Neural progenitor cell (in vitro differentiated cells): ENCODE data around the gene WDR88. TPM values are rescaled to one million over a fixed set of nuclear protein-coding genes. Genes with fewer than 3 reads are reported as not detected.

Experiments used
- DNase-seq: peaks from one replicate; pipeline ENCODE4 v3.0.0-alpha.2; 2016; ENCODE audit warnings: low spot score
- H2AFZ ChIP-seq: fragments of 200-600 bp; sonication (generic); replicated peaks from 2 replicates; pipeline ENCODE4 v1.6.1; 2016; ENCODE audit warnings: antibody characterized with exemption
- H3F3A ChIP-seq: fragments of 200-600 bp; sonication (generic); 2 replicates; pipeline ENCODE4 v1.6.1; 2016; ENCODE audit warnings: antibody characterized with exemption, low read depth
- H3K27ac ChIP-seq: fragments of 200-600 bp; sonication (generic); 2 replicates; pipeline ENCODE4 v1.5.1; 2016; ENCODE audit warnings: mild to moderate bottlenecking
- H3K27me3 ChIP-seq: fragments of 200-600 bp; sonication (generic); 2 replicates; pipeline ENCODE4 v1.6.1; 2016; ENCODE audit warnings: mild to moderate bottlenecking, moderate library complexity
- H3K36me3 ChIP-seq: fragments of 200-600 bp; sonication (generic); 2 replicates; pipeline ENCODE4 v1.5.1; 2016
- H3K4me1 ChIP-seq: fragments of 200-600 bp; sonication (generic); 2 replicates; pipeline ENCODE4 v1.6.1; 2016; ENCODE audit warnings: mixed run types
- H3K4me2 ChIP-seq: fragments of 200-600 bp; sonication (generic); 2 replicates; pipeline ENCODE4 v1.6.1; 2016
- H3K4me3 ChIP-seq: fragments of 200-600 bp; sonication (generic); 2 replicates; pipeline ENCODE4 v1.5.1; 2016
- H3K79me2 ChIP-seq: fragments of 200-600 bp; sonication (generic); 2 replicates; pipeline ENCODE4 v1.6.1; 2016; ENCODE audit warnings: low read depth
- H3K9ac ChIP-seq: fragments of 200-600 bp; sonication (generic); 2 replicates; pipeline ENCODE4 v1.6.1; 2016
- H3K9me3 ChIP-seq: fragments of 200-600 bp; sonication (generic); 2 replicates; pipeline ENCODE4 v1.5.1; 2016; ENCODE audit warnings: low read depth
- H4K20me1 ChIP-seq: fragments of 200-600 bp; sonication (generic); 2 replicates; pipeline ENCODE4 v1.6.1; 2016; ENCODE audit warnings: low read depth
- H3K27ac Mint-ChIP-seq: 3 replicates; pipeline ENCODE4 v1.8.0; 2021; ENCODE audit warnings: mixed read lengths
- H3K27me3 Mint-ChIP-seq: 2 replicates; pipeline ENCODE4 v1.8.0; 2022; ENCODE audit warnings: low read depth, mild to moderate bottlenecking, inconsistent platforms, moderate library complexity, mixed read lengths; ENCODE audit not compliant: insufficient read depth
- H3K36me3 Mint-ChIP-seq: 3 replicates; pipeline ENCODE4 v1.8.0; 2021; ENCODE audit warnings: mixed read lengths
- H3K4me1 Mint-ChIP-seq: 3 replicates; pipeline ENCODE4 v1.8.0; 2021; ENCODE audit warnings: mixed read lengths
- H3K4me3 Mint-ChIP-seq: 3 replicates; pipeline ENCODE4 v1.8.0; 2021; ENCODE audit warnings: mild to moderate bottlenecking, moderate library complexity, mixed read lengths
- H3K9me3 Mint-ChIP-seq: 3 replicates; pipeline ENCODE4 v1.8.0; 2020; ENCODE audit warnings: mixed read lengths
- EZH2 ChIP-seq: fragments of 200-600 bp; sonication (generic); IDR thresholded peaks from 2 replicates; pipeline ENCODE4 v1.6.1; 2017; ENCODE audit warnings: antibody characterized with exemption, mild to moderate bottlenecking, moderate library complexity
- EZH2phosphoT487 ChIP-seq: fragments of 200-600 bp; sonication (generic); IDR thresholded peaks from 2 replicates; pipeline ENCODE4 v1.6.1; 2017; ENCODE audit warnings: antibody characterized with exemption
- total RNA-seq: library from RNA; depleted of rRNA; stranded (reverse); fragments of >200 nt; gene quantifications from 2 replicates; pipeline ENCODE4 v1.2.3, GENCODE V29; 2015; ENCODE audit warnings: low replicate concordance
- TF ChIP-seq, protein P1 (sequence below): fragments of 200-600 bp; sonication (generic); IDR thresholded peaks from 2 replicates; pipeline ENCODE4 v1.5.1; 2017; ENCODE audit warnings: antibody characterized with exemption, mild to moderate bottlenecking

WDR88 gene
- total RNA-seq, 1 donor from 2014 or later = not detected

- Histone ChIP-seq H3K9ac (no peak overlapping the region), H3K4me2 (no peak overlapping the region), H2AFZ (peak overlapping the region; percentile 68), H3K4me3 (no peak overlapping the region), H3K27me3 (no peaks in the 10 kb centered on the region), H3F3A (peaks cover 9% of the 10 kb centered on the region), H3K9me3 (no peaks in the 10 kb centered on the region), H3K27ac (no peak overlapping the region), H3K79me2 (no peaks in the 10 kb centered on the region), H3K36me3 (no peaks in the 10 kb centered on the region), H3K4me1 (peaks cover 11% of the 10 kb centered on the region), H4K20me1 (no peaks in the 10 kb centered on the region)
- H3K27ac Mint-ChIP-seq = peak overlapping the region; percentile 96
- H3K27me3 Mint-ChIP-seq = peaks cover 11% of the 10 kb centered on the region
- H3K4me1 Mint-ChIP-seq = peaks cover 11% of the 10 kb centered on the region
- TF ChIP-seq EZH2phosphoT487 (no peak), EZH2 (no peak)
- TF ChIP-seq, protein P1, sequence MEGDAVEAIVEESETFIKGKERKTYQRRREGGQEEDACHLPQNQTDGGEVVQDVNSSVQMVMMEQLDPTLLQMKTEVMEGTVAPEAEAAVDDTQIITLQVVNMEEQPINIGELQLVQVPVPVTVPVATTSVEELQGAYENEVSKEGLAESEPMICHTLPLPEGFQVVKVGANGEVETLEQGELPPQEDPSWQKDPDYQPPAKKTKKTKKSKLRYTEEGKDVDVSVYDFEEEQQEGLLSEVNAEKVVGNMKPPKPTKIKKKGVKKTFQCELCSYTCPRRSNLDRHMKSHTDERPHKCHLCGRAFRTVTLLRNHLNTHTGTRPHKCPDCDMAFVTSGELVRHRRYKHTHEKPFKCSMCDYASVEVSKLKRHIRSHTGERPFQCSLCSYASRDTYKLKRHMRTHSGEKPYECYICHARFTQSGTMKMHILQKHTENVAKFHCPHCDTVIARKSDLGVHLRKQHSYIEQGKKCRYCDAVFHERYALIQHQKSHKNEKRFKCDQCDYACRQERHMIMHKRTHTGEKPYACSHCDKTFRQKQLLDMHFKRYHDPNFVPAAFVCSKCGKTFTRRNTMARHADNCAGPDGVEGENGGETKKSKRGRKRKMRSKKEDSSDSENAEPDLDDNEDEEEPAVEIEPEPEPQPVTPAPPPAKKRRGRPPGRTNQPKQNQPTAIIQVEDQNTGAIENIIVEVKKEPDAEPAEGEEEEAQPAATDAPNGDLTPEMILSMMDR = peak; percentile 64
- DNase-seq = peak; percentile 81
- H3K36me3 Mint-ChIP-seq = no peaks in the 10 kb centered on the region
- no peaks in the 10 kb centered on the region for H3K9me3 Mint-ChIP-seq
- H3K4me3 Mint-ChIP-seq = no peak overlapping the region
These were observed 82.7 kb downstream of the WDR88 start for GRCh38 chr19:33214596-33214995.

DNA sequence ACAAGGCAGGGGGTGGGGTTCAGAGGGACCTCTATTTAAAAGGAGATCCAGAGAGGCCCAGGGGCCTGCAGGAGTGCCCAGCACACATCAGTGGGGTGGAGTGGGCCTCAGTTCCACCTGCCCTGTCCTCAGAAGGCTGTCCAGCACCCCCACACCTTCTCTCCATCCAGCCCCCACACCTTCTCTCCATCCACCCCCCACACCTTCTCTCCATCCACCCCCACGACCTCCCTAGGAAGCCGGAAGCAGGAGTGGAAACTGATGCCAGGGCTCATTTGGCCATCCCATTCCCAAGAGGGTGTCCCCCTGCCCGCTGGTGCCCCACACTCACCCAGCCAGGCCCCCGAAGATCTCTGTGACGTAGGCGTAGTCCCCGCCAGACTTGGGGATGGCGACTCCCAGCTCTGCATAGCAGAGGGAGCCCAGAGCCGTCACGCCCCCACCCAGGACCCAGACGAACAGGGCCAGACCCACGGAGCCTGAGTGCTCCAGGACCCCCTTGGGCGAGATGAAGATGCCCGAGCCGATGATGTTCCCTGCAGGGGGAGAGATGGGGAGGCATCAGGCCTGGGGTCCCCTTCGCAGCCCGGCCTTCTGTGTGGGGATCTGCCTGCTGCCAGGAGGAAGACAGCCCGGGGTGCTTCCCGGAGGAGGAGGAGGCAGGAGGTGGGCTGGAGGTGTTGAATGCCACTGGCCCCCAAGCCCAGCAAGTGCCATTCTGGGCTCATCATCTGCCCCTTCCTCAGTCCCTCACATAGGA, 83.7 kb downstream of the WDR88 start:
- Mint-ChIP-seq H3K4me3 (no peak overlapping the region), H3K9me3 (no peaks in the 10 kb centered on the region), H3K27ac (no peak overlapping the region)

GRCh38 chr19:33216198-33216830, 84.4 kb downstream of the WDR88 start:
- Histone ChIP-seq H3K4me1 (peaks cover 11% of the 10 kb centered on the region), H3K79me2 (no peaks in the 10 kb centered on the region), H3K4me3 (no peak overlapping the region), H3K9me3 (no peaks in the 10 kb centered on the region), H2AFZ (no peak overlapping the region), H3K4me2 (no peak overlapping the region), H3K27me3 (no peaks in the 10 kb centered on the region), H3K36me3 (no peaks in the 10 kb centered on the region), H3K27ac (no peak overlapping the region), H3F3A (peaks cover 9% of the 10 kb centered on the region), H3K9ac (no peak overlapping the region), H4K20me1 (no peaks in the 10 kb centered on the region)
- peaks cover 11% of the 10 kb centered on the region for H3K27me3 Mint-ChIP-seq
- DNase-seq = no peak
- H3K36me3 Mint-ChIP-seq = no peaks in the 10 kb centered on the region
- peak overlapping the region; percentile 43 for H3K4me3 Mint-ChIP-seq
- TF ChIP-seq, protein P1 = no peak
- no peak for TF ChIP-seq EZH2
- no peak for TF ChIP-seq EZH2phosphoT487
- H3K9me3 Mint-ChIP-seq = no peaks in the 10 kb centered on the region
- peaks cover 14% of the 10 kb centered on the region for H3K4me1 Mint-ChIP-seq
- H3K27ac Mint-ChIP-seq = peak overlapping the region; percentile 72

More for the DNA sequence above, 83.7 kb downstream of the WDR88 start:
- Histone ChIP-seq H3K9ac (no peak overlapping the region), H3K4me2 (no peak overlapping the region), H3K79me2 (no peaks in the 10 kb centered on the region), H2AFZ (no peak overlapping the region), H3F3A (peaks cover 9% of the 10 kb centered on the region), H3K27ac (no peak overlapping the region), H3K4me3 (no peak overlapping the region), H3K27me3 (no peaks in the 10 kb centered on the region), H3K36me3 (no peaks in the 10 kb centered on the region), H3K4me1 (peaks cover 11% of the 10 kb centered on the region), H4K20me1 (no peaks in the 10 kb centered on the region), H3K9me3 (no peaks in the 10 kb centered on the region)
- Mint-ChIP-seq H3K27me3 (peaks cover 11% of the 10 kb centered on the region), H3K4me1 (peaks cover 11% of the 10 kb centered on the region), H3K36me3 (no peaks in the 10 kb centered on the region)
- DNase-seq = no peak
- TF ChIP-seq EZH2 (no peak), EZH2phosphoT487 (no peak)
- TF ChIP-seq, protein P1 = no peak
